ENCODE results near the gene UNC5A.

Gene UNC5A

DNA sequence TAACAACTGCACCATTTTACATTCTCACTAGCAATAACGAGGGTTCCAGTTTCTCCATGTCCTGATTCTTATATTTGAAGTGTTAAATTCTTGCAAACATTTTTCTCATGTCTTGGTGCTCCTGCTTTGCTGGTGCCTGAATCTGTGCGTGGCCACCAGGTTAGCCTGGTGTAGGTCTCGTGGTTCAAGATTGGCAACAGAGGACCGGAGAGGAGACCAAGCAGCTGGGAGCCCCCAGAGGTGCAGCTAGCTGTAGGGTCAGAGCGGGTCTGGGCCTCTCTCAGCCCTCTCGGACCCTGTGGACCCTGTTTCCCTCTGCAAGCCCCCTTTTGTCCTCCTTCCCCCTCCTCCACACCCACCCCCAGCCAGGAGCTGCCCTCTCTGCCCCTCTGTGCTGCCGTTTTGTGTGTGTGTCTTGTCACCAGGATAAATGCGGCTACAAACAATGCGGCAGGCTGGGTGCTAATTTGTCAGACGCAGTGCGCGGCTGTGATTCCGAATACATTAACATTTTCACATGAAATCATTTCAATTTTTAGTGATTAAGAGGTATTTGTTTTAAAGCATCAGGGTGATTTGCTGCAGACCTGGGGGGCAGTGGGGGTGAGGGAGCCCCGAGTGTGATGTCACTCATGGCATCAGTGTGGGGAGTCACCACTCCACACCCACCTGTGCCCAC is 17.5 kb downstream of the UNC5A start:
- no peak for DNase-seq (ENCODE audit: extremely low read depth, insufficient read length)
- H3K4me3 ChIP-seq (replicated peaks; ENCODE audit: low read depth, low read length): no peak overlapping the region
- TF ChIP-seq, protein P1, sequence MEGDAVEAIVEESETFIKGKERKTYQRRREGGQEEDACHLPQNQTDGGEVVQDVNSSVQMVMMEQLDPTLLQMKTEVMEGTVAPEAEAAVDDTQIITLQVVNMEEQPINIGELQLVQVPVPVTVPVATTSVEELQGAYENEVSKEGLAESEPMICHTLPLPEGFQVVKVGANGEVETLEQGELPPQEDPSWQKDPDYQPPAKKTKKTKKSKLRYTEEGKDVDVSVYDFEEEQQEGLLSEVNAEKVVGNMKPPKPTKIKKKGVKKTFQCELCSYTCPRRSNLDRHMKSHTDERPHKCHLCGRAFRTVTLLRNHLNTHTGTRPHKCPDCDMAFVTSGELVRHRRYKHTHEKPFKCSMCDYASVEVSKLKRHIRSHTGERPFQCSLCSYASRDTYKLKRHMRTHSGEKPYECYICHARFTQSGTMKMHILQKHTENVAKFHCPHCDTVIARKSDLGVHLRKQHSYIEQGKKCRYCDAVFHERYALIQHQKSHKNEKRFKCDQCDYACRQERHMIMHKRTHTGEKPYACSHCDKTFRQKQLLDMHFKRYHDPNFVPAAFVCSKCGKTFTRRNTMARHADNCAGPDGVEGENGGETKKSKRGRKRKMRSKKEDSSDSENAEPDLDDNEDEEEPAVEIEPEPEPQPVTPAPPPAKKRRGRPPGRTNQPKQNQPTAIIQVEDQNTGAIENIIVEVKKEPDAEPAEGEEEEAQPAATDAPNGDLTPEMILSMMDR (IDR thresholded peaks at IDR 0.05; ENCODE audit: insufficient read depth, low read length, poor library complexity, severe bottlenecking): no peak
- H3K27me3 ChIP-seq (replicated peaks; ENCODE audit: control insufficient read depth, insufficient read depth, low read length): no peaks in the 10 kb centered on the region
- H3K36me3 ChIP-seq (ENCODE audit: control insufficient read depth, insufficient read depth, low read length): no peaks in the 10 kb centered on the region

DNA sequence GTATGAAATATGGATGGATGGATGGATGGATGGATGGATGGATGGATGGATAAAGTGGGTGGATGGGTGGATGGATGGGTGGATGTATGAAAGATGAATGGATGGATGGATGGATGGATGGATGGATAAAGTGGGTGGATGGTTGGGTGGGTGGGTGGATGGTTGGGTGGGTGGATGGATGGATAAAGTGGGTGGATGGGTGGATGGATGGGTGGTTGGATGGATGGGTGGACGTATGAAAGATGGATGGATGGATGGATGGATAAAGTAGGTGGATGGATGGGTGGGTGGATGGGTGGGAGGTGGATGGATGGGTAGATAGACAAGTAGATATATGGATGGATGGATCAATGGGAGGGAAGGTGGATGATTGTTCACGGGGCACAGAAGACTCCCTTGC is 19.0 kb downstream of the UNC5A start:
- DNase-seq (ENCODE audit: extremely low read depth, insufficient read length): no peak
- Histone ChIP-seq H3K4me3 (replicated peaks; ENCODE audit: low read depth, low read length) (no peak overlapping the region), H3K36me3 (ENCODE audit: control insufficient read depth, insufficient read depth, low read length) (no peaks in the 10 kb centered on the region), H3K27me3 (replicated peaks; ENCODE audit: control insufficient read depth, insufficient read depth, low read length) (no peaks in the 10 kb centered on the region)
- TF ChIP-seq, protein P1 (IDR thresholded peaks at IDR 0.05; ENCODE audit: insufficient read depth, low read length, poor library complexity, severe bottlenecking): no peak

DNA sequence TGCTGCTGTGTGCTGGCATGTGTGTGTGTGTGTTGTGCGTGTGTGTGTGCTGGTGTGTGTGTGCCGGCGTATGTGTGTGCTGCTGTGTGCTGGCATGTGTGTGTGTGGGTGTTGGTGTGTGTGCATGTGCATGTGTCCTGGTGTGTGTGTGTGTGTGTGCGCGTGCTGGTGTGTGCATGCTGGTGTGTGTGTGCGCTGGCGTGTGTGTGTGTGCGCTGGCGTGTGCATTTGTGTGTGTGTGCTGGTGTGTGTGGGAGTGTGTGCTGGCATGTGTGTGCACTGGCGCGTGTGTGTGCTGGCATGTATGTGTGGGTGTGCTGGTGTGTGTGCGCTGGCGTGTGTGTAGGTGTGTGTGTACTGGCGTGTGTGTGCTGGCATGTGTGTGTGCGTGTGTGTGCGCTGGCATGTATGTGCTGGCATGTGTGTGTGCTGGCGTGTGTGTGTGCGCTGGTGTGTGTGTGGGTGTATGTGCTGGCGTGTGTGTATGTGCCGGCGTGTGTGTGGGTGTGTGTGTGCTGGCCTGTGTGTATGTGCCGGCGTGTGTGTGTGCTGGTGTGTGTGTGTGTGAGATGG is 20.1 kb downstream of the UNC5A start:
- H3K4me3 ChIP-seq (replicated peaks; ENCODE audit: low read depth, low read length): no peak overlapping the region
- no peaks in the 10 kb centered on the region; the same call in none of the 2 replicates for H3K27me3 ChIP-seq (replicated peaks; ENCODE audit: control insufficient read depth, insufficient read depth, low read length)
- no peak for DNase-seq (ENCODE audit: extremely low read depth, insufficient read length)
- no peaks in the 10 kb centered on the region for H3K36me3 ChIP-seq (ENCODE audit: control insufficient read depth, insufficient read depth, low read length)
- TF ChIP-seq, protein P1 (IDR thresholded peaks at IDR 0.05; ENCODE audit: insufficient read depth, low read length, poor library complexity, severe bottlenecking): no peak

DNA sequence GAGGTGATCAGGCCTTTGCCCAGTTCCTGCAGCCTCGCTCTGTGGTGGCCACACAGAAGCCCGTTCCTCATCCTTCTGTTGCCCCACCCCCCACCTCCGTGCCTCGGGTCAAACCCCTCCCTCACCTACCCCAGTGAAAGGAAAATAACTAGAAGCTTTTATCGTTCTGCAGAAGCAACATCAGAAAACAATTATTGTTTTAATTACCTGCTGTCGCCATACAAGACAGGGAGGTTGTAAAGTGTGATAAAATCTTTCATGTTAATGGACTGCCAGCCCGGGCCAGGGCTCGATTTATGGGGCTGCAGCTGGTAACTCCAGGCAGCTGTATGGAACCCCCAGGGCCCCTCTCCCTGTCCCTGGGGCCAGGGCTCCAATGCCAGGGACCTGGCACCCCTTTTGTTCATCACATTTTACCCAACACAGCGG is 20.6 kb downstream of the UNC5A start:
- TF ChIP-seq, protein P1 (IDR thresholded peaks at IDR 0.05; ENCODE audit: insufficient read depth, low read length, poor library complexity, severe bottlenecking): no peak
- H3K36me3 ChIP-seq (ENCODE audit: control insufficient read depth, insufficient read depth, low read length): no peaks in the 10 kb centered on the region
- no peak overlapping the region for H3K4me3 ChIP-seq (replicated peaks; ENCODE audit: low read depth, low read length)
- DNase-seq (ENCODE audit: extremely low read depth, insufficient read length): no peak
- no peaks in the 10 kb centered on the region; the same call in none of the 2 replicates for H3K27me3 ChIP-seq (replicated peaks; ENCODE audit: control insufficient read depth, insufficient read depth, low read length)

DNA sequence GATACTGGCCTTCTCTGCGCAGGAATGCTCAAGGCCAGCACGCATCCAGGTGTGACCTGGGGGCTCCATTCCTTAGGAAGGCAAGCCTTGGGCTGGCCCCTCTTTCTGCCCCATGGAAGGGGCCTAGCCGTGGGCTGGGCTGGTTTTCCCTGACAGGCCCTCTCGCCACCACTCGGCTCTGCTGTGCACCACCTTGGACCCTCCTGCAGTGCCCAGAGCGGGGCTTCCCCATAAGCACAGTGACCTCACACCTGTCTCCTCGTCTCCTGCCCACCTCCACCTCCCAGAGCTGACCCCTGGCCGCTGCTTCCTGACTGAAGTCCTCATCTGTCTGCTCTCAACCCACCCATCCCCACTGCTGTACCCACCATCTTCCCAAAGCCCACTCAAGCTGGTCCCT is 21.1 kb downstream of the UNC5A start:
- Histone ChIP-seq H3K27me3 (replicated peaks; ENCODE audit: control insufficient read depth, insufficient read depth, low read length) (no peaks in the 10 kb centered on the region; the same call in none of the 2 replicates), H3K4me3 (replicated peaks; ENCODE audit: low read depth, low read length) (no peak overlapping the region), H3K36me3 (ENCODE audit: control insufficient read depth, insufficient read depth, low read length) (no peaks in the 10 kb centered on the region)
- TF ChIP-seq, protein P1 (IDR thresholded peaks at IDR 0.05; ENCODE audit: insufficient read depth, low read length, poor library complexity, severe bottlenecking): no peak
- no peak for DNase-seq (ENCODE audit: extremely low read depth, insufficient read length)

All from GM06990 (cell line).